ENCODE results near the gene CDH16. TPM values are rescaled to one million over a fixed set of nuclear protein-coding genes. Genes with fewer than 3 reads are reported as not detected.

Gene CDH16
- total RNA-seq, 1 donor from 2014 or later: 0.81 TPM

DNA sequence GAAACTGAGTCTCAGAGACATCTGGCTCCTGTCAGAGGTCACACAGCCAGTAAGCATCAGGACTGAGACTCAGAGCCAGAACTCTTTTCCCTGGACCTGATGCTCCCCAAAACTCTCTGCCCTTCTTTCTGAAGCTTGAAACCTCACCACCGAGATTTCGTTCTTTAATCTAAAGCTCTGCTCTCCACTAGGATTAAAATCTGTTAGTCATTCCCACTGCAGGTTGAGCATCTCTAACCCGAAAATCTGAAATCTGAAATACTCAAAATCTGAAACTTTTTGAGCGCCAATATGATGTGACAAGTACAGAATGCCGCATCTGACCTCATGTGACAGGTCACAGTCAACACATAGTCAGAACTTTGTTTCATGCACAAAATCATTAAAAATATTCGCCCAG is 2.2 kb downstream of the CDH16 start:
- TF ChIP-seq, protein P1, sequence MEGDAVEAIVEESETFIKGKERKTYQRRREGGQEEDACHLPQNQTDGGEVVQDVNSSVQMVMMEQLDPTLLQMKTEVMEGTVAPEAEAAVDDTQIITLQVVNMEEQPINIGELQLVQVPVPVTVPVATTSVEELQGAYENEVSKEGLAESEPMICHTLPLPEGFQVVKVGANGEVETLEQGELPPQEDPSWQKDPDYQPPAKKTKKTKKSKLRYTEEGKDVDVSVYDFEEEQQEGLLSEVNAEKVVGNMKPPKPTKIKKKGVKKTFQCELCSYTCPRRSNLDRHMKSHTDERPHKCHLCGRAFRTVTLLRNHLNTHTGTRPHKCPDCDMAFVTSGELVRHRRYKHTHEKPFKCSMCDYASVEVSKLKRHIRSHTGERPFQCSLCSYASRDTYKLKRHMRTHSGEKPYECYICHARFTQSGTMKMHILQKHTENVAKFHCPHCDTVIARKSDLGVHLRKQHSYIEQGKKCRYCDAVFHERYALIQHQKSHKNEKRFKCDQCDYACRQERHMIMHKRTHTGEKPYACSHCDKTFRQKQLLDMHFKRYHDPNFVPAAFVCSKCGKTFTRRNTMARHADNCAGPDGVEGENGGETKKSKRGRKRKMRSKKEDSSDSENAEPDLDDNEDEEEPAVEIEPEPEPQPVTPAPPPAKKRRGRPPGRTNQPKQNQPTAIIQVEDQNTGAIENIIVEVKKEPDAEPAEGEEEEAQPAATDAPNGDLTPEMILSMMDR (conservative IDR thresholded peaks at IDR 0.05; ENCODE audit: low read depth, low read length): no peak
- no peak overlapping the region for H3K4me3 ChIP-seq (ENCODE audit: low read depth, low read length)
- no peak for DNase-seq (ENCODE audit: low read depth)

DNA sequence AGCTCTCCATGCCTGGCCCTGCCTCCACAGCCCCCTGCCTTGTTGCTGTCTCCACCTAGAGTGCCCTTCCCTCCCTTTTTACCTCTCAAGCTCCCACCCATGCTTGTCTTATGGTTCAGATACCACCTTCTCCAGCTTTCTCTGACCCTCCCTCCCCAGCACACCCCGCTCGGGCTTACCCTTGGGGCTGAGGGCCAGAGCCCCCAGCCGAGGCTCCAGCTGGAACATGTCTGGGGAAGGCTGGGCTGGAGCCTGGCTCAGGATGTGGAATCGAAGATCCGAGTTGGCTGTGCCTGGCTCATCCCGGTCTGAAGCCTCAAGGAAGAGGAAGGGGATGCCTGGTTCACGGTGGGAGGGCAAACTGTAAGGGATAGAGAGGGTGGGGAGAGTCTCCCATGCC is 3.6 kb downstream of the CDH16 start:
- DNase-seq (ENCODE audit: low read depth): no peak
- TF ChIP-seq, protein P1 (conservative IDR thresholded peaks at IDR 0.05; ENCODE audit: low read depth, low read length): no peak

GRCh38 chr16:66914541-66914940 is 4.1 kb downstream of the CDH16 start:
- no peak for DNase-seq (ENCODE audit: low read depth)
- TF ChIP-seq, protein P1 (conservative IDR thresholded peaks at IDR 0.05; ENCODE audit: low read depth, low read length): no peak
- no peak overlapping the region for H3K4me3 ChIP-seq (ENCODE audit: low read depth, low read length)

More for the DNA sequence above, 3.6 kb downstream of the CDH16 start:
- H3K4me3 ChIP-seq (ENCODE audit: low read depth, low read length): no peak overlapping the region

- no peak for DNase-seq (ENCODE audit: low read depth)
- H3K4me3 ChIP-seq (ENCODE audit: low read depth, low read length): no peak overlapping the region
- TF ChIP-seq, protein P1 (conservative IDR thresholded peaks at IDR 0.05; ENCODE audit: low read depth, low read length): no peak
These were observed 5.0 kb downstream of the CDH16 start for GRCh38 chr16:66913711-66914110.

DNA sequence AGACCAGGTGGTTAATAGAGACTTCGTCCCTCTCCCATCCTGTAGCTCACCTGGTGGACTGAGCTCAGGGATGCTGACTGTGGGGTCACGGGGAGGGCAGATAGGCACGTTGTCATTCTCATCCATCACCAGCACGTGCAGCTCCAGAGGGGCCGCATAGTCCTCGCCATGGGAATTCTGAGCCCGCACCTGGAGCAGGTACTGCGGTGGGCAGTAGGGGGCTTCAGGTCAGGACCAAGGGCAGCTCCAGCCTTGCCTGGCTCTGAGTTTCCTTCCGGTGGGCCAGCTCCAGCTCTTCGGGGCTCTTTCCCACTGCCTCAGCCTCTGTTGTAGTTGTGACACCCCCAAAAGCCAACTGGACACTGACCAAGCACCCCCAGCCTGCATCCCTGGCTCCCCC is 5.6 kb downstream of the CDH16 start:
- H3K4me3 ChIP-seq (ENCODE audit: low read depth, low read length): no peak overlapping the region
- no peak for DNase-seq (ENCODE audit: low read depth)
- TF ChIP-seq, protein P1 (conservative IDR thresholded peaks at IDR 0.05; ENCODE audit: low read depth, low read length): no peak

- H3K4me3 ChIP-seq (ENCODE audit: low read depth, low read length): no peak overlapping the region
- no peak for DNase-seq (ENCODE audit: low read depth)
- TF ChIP-seq, protein P1 (conservative IDR thresholded peaks at IDR 0.05; ENCODE audit: low read depth, low read length): no peak
These were observed 6.9 kb downstream of the CDH16 start for GRCh38 chr16:66911801-66912200.

- TF ChIP-seq, protein P1 (conservative IDR thresholded peaks at IDR 0.05; ENCODE audit: low read depth, low read length): no peak
- no peak for DNase-seq (ENCODE audit: low read depth)
- no peak overlapping the region for H3K4me3 ChIP-seq (ENCODE audit: low read depth, low read length)
These were observed 7.6 kb downstream of the CDH16 start for GRCh38 chr16:66911112-66911511.

Data from epithelial cell of proximal tubule (primary cell).